GM21786 (cell line): ENCODE measurements around the gene DNAAF5.

ENCODE experiments used
- ATAC-seq: cut with Tn5 transposase; IDR thresholded peaks from one replicate; pipeline ENCODE4 v1.9.1; 2021; ENCODE audit not compliant: unreplicated experiment

The DNAAF5 gene

GRCh38 chr7:726084-726853, at the start of gene DNAAF5:
Gene DNAAF5 (plus strand): TSS chr7:726699. CDS start chr7:726721, 22 bp downstream.
- peak; percentile 96 for ATAC-seq

GRCh38 chr7:676972-677385, 49.5 kb upstream of the DNAAF5 start:
- no peak for ATAC-seq

DNA sequence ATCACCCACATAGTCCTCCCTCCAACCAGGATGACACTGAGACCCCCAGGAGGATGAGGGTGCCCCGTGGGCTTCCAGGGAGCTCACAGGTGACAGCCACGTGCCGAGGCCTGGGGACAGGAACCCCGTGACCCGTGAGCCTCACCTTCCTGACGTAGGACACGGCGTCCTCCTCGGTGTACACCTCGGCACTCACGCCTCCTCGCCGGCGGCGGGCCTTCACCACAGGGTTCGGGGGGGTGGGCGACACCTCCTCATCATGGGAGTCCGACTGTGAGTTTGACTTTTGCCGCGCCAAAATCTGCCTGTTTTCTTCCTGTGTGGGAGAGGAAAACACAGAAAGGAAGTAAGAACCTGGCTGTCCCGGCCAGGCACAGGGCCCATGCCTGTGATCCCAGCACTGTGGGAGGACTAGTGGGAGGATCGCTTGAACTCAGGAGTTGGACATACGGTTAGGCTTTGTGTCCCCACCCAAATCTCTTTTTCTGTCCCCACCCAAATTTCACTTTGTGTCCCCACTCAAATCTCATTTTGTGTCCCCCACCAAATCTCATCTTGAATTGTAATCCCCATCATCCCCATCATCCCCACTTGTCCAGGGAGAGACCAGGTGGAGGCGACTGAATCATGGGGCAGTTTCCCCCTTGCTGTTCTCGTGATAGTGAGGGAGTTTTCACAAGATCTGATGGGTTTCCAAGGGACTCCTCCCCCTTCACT, 45.9 kb upstream of the DNAAF5 start:
- ATAC-seq = no peak

- ATAC-seq = no peak
Measured at GRCh38 chr7:681551-682307, 44.8 kb upstream of the DNAAF5 start.

- ATAC-seq = no peak
Measured at GRCh38 chr7:682810-683209, 43.7 kb upstream of the DNAAF5 start.

GRCh38 chr7:683526-684205, 42.8 kb upstream of the DNAAF5 start:
- ATAC-seq = no peak

DNA sequence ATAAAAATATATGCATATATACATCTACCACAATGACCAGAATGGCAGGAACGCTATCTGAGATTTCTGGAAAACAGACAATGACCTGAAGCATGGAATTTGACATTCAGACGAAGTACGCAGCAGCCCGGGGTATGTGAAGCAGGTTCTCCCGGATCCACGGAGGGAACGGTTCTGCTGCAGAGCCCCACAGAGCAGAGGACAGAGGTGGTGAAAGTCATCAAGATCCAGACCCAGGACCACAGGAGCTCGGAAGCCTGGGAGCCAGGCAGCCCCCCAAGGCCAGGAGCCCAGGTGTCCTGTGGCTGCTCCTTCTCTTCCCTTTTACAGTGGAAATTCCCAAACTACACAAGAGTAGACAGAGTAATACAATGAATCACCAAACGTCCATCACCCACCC, 42.1 kb upstream of the DNAAF5 start:
- ATAC-seq = no peak

DNA sequence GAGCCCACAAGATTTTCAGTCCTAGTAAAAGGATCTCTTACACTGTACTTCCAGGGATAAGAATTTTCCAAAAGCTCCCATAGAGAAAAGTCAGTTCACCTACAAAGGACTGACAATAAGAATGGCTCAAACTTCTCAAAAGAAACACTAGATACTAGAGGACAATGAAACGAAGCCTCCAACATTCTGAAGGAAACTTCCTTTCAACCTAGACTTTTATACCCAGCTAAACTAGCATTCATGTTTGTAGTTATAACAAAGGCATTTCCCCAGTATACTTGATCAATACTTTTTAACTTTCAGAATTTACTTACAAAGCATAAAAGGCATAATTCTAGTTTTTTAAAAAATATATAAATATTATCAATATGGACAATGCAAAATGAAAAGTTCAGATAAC, 41.0 kb upstream of the DNAAF5 start:
- ATAC-seq = no peak

- no peak for ATAC-seq
Measured at GRCh38 chr7:690478-691360, 35.8 kb upstream of the DNAAF5 start.

DNA sequence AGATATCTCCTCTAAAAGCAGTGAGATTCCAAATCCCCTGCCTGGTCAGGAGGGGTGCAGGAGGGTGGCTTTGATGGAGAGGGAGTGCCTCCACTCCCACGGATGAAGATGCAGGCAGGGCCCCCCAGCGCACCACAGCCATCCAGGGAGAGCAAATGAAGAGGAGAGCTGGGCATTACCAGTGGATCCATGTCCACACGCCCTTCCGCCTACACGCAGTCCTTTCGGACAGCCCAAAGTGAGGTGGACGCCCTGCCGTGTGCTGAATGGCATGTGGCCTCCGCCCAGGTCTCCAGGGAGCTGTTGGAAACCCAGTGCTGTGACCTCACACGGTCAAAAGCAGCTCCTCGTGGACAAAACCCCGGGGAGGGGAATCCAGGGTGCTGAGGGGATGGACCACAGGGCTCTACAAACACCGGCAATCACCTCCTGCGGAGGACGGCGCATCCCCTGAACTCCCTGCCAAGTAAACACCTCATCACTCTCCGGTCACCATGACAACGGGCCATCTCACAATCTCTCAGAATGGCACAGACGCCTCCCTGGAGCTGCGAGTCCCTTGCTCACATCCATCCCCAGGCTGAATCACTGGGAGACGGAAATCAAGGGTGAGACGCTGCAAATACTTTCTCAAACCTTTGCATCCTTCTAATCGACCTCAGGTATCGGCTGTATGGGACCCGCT, 35.0 kb upstream of the DNAAF5 start:
- ATAC-seq = no peak

DNA sequence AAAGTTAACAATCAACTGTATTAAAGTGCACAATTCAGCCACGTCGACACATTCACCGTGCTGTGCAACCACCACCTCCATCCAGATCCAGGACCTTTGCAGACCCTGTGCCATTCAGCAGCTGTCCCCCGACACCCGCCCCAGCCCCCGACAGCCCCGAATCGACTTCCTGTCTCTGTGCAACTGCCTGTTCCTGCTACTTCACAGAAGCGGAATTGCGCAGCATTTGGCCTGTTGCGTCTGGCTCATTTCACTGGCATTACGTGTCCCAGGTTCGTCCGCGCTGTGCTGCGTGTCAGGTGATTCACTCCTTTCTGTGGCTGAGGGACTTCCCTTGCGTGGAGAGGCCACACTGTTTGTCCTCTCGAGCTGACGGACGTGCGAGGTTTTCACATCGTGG, 33.2 kb upstream of the DNAAF5 start:
- no peak for ATAC-seq

DNA sequence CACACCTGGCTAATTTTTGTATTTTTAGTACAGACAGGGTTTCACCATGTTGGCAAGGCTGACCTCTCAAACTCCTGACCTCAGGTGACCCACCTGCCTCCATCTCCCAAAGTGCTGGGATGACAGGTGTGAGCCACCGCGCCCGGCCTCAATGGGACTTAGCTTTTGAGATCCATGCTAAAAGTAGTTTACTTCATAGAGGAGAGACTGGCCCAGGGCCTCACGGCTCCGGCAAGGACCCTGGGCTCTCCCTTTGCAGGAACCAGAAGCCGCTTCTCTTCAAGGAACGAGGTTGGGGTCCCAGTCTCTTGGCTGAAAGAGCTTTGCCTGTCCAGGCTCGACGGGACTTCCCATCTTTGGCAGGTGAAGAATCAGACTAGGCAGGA, 30.1 kb upstream of the DNAAF5 start:
- ATAC-seq = no peak

DNA sequence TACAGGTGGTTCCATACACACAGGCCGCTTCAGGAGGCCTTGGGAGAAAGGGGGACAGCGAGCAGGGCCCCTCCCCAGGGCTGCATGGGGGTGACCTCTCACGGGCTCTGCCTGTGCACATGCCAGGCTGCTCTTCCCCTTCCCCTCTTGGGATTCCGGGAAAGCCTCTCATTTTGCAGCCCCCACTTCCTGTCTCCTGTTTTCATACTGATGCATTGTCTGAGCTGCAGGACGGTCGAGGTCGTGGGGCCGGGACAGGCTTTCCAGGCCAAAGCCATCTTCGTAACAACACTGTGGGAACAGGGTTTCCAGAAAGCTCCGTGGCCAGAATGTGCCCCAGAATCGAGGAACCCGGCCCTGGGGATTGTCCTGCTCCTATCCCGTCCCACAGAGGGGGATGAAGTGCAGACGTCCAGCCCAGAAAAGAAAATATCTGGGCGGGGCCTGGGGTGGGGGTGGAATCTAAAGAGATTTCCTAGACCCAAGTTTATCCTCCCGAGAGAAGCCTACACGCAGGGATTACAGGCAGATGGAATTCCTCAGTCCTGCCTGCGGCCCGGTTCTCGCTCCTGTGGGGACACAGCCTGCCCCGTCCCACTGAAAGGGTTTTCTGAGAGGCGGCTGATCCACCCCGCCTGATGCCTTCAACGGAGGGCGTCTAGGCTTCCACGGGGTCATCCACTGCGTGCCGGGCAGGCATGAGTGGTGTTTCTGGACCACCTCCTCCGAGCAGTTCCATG, 29.5 kb upstream of the DNAAF5 start:
- ATAC-seq = no peak

- no peak for ATAC-seq
Measured at GRCh38 chr7:698515-699475, 27.7 kb upstream of the DNAAF5 start.

DNA sequence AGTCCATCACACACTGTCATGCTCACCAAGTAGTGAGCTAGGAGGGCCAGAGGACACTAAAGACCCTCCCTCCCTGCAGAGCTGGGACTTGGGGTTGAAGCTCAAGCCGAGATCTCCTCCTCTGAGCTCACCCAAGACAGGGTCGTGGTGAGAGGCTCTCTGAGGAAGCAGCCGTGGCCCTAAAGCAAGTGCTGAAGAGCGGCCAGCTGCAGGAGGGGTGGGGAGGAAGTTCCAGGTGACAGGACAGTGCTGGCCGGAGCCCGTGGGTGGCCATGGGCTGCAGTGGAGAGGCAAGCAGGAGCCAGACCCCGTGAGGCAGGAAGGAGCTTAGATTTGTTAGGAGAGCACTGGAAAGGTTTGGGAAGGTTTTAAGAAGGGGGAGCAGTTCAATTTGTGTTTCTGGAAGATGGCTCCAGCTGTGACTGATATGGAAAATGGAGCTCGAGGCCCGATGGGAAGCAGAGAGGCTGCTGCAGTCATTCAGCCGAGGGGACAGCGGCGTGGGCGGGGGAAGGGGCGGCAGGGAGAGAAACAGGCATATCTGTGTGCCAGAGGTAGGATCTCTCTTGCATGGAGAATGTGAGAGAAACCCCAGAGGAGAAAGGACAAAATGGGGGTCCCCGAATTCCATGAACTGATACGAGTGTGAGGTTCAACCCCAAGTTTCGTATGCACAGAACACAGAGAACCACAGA, 26.9 kb upstream of the DNAAF5 start:
- no peak for ATAC-seq

GRCh38 chr7:701086-701671, 25.3 kb upstream of the DNAAF5 start:
- no peak for ATAC-seq

DNA sequence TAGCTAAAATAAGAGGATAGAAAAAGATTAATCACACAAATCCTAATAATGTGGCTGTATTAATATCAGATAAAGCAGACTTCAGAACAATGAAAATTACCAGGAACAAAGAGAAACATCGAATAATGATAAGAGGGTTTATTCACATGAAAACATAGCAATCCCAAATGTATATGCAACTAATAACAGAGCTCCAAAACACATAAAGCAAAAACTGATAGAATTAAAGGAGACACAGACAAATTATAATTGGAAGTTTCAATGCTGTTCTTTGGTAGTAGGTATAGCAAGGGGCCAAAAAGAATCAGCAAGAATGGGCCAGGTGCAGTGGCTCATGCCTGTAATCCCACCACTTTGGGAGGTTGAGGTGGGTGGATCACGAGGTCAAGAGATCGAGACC, 23.4 kb upstream of the DNAAF5 start:
- ATAC-seq = no peak
